GM18873 (cell line): Measurements from ENCODE around the gene TRIM54.
"Not testable (repeated sequence)": the region's sequence is repeated elsewhere in the genome, so short reads cannot be mapped to it uniquely, and the experiment has no call there.

Experiments
- ATAC-seq: cut with Tn5 transposase; IDR thresholded peaks from one replicate; pipeline ENCODE4 v1.9.1; 2021; ENCODE audit warnings: mild to moderate bottlenecking, moderate library complexity, moderate number of reproducible peaks; ENCODE audit not compliant: unreplicated experiment, low FRiP score

TRIM54 gene

DNA sequence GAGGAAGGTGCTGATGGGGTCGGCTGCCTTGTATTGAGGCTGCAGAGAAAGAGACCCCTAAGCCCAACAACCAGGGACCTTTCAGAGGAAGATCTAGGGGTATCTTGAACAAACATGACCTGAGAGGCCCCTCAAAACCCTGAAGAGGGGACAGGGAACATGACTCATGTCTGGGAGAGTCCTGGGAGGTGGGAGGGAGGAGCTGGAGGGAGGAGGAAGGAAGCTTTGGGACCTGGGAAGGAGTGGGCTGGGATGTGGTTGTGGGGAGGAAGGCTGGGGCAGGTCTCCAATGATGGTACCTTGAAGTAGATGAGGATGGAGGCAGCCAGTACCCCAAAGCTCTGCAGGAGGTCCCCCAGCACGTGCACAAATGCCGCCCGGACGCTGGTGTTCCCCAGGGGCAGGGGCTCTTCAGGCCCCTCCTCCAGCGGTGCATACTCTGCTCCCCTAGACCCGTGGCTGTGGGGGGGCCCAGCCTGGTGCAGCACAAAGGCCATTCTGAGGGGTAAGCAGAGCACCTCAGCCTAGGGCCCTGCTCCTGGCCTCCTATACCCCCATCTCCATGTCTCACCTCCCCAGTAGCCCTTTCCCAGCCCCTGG lies 25.3 kb upstream of the TRIM54 start:
- ATAC-seq: no peak

DNA sequence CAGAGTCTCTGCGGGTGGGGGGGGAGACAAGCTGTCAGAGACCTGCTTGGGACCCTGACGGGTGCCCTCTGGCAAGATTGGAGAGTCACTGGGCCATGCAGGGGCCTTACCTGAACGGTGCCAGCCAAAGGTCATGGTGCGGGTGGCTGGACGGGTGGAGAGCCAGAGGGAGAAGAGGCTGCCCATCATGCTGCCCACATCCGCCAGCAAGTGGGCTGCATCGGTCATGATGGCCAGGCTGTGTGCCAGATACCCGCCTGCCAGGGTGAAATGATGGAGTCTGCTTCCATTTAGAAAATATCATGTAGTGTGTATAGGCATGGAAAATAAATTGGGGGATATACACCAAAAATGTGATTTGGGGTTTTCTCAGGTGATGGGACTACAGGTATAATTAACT lies 24.2 kb upstream of the TRIM54 start:
- ATAC-seq: no peak

DNA sequence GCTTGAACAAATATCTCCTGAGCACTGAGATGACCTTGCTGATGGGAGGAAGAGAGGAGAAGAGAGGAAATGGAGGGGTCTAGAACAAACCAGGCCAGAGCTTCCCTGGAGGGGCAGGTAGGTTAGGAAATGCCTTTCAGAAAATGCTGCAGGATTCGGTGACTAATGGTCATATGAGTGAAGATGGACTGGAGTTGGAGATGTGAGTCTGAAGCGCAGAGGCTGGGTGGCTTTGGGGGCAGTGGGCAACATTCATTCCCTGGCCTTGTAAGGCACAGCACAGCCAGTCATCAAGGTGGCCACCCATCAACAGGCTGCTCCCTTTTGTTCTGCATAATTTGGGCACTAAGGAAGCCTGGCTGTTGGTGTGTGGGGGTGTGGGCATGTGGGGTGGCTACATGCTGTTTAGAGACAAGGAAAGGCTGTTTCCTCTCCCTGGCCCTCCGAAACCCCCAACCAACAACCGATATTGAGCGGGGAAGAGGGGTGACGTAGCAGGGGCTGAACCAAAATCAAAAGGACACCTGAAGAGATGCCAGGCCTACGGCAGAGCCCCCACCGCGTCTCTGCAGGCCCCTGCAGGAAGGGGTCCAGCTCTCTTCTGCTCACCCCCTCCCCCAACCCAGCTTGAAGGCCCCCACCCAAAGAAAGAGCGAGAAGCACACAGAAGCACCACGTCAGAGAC lies 20.8 kb upstream of the TRIM54 start:
- ATAC-seq: no peak

DNA sequence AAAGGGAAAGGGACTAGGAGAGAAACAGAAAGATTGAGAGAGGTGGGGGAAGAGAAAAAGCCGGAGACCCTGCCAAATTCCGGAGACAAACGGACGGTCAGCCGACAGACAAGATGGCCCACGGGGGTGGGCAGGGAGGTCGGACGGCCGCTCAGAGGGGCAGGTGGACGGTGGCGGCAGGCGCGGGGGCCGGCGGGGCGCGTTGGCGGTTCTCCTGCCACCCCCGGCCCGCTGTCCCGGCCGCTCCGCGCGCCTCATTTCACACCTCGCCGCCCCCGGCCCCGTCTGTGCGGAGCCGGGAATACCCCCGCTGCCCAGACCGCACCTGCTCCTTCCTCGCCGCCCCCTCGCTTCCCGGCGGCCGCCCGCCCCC lies 20.3 kb upstream of the TRIM54 start:
- ATAC-seq: no peak

DNA sequence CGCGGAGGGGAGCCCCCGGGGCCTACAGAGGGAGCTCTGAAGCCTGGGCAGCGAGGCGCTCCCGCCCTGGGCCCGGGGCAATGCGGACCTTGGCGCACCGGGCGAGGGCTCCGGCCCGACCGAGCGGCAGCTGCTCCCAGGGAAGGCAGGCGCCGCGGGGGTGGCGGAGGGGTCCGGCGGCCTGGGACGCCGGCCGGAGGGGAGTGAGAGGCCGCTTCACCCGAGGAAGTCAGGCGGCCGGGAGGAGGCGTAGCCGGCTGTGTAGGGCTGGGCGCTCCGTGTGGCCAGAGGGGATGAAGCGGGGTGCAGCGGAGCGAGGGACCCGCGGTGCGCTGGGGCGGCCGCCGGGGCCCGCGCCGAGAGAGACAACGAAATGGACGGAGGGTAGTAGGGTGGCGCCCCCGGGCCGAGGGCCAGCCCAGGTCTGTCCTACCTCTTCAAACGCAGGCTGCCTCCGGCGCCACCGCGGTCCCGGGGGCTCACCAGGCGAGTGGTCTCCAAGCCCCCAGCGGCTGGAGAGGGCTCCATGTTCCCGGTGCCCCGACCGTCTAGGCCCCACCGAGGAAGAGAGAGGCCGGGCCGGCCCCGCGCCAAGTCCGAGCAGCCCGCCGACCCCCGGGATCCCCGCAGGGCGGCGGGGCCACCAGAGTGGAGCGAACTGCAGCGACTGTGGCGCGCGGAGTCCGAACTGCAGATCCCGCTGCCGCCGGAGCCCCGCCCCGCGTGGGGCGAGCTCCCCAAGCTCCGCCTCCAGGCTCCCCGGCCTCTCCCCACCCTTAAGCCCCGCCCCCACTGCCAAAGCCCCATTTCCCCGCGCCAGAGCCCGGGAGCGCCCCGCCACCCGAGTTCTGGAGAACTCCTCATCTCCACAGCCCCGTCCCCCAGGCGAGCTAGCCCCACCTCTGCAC lies 19.6 kb upstream of the TRIM54 start, which contains the start of gene SLC30A3:
TSS of gene SLC30A3 (minus strand) at position 669 of the 908 bp plus-strand sequence. CDS start at position 528, 141 bp downstream.
- ATAC-seq: no peak

DNA sequence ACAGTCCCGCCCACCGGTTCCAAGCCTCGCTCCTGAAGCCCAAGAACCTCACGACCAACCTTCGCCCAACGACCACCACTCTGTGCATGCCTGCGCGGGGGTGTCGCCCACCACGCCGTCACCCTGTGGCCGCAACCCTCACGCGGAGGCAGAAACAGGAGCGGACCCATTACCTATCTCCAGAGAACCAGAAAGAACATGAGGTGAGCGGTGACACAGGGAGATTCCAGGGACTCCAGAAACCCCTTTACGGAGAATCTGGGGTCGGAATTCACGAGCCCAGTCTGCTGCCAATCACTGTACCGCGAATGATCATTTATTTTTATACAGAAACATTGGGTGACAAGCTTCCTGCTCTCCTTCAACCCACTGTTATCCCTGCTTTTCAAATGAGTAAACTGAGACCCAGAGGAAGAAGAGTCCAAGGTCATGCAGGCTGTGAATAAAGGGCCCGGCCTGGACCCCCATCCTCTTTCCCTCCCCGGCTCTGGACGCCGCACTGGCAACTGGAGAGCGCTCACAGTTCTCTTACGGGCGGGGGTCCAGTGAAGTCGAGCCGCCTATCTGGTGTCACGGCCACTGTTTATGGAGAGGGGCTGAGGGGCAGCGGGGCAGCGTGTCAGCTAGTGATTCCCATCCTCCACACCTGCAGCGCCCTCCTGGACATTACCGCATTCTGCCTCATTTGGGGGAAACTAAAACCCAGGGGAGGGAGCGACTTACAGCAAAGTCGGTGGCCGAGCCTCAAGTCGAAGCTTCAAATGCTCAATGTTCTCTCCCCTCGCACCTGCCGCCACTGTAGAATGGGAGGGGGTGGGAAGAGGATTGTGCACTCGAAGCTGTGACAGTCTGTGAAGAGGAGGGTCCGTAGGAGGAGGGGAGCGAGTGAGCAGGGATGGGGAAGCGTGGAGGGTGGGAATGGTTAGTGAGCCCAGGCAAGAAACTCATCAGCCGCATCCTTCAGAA lies 18.7 kb upstream of the TRIM54 start:
- no peak for ATAC-seq

DNA sequence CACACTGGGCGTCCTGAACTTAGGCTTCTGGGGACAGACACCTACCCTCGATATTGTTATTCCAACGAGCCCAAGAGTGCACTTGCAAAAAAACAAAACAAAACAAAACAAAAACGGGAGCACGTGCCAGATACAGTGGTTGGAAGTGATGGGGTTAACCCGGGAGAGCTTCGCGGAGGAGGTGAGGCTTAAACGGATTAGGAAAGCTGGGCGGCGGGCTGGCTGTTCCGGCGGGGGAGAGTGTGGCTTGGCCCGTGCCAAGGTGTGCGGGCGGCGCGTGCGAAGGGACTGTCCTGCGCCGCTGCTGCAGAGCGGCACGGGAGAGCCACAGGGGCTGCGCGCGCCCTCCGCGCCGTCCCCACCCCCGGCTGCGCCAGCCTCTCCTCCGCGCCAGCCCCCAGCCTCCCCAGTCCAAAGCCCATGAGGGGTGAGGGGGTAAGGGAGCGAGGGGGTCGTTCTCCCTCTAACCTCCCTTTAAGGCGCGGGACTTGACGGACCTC lies 17.9 kb upstream of the TRIM54 start:
- no peak for ATAC-seq

DNA sequence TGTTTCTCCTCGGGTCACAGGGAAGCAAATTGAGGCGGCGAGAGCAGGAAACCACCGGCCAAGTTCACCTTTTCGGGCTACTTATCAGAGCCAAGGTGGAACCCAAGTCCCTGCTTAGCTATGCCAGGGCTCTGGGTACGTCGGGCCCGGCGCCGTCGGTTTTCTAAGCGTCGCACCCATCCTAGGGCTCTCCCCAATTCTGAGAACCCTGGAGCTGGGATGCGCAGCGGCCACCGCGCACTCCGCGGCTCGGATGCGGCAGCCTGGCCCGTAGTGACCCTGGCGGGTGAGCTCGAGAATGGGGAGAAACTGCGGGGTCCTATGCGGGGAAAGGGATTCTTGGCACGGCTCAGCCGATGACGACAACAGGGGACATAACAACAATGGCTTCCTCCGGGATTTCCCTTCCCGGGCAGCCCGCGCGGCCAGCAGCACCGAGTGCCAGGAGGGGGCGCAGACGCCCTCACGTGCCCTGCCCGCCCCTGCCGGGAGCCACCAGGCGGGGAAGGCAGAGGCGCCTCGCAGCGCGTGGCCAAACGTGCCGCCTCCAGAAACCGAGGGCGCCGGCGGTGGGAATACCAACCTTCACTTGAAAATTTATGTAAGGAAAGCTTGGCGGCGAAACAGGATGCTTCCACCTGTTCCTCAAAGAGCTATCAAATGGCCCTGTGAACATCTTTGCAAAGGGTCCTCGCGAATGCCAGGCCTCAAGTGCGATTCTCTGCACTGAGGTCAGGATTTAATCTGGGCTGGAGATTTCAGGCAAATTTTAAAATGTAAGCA lies 17.3 kb upstream of the TRIM54 start:
- ATAC-seq: no peak

DNA sequence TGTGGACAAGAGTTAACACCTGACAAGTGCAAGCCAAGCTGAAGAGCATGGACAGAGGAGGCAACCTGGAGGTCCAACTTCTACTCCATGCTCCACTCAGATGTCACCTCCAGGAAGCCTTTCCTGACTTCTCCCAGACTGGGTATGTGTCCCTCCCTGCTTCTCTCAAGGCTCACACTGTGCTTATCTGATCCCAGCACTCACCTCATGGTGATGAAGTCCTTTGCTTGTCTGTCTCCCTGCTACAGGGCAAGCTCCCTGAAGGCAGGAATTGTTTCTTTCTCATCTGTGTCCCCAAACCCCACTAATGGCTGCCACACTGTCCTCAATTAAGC lies 16.7 kb upstream of the TRIM54 start:
- no peak for ATAC-seq

DNA sequence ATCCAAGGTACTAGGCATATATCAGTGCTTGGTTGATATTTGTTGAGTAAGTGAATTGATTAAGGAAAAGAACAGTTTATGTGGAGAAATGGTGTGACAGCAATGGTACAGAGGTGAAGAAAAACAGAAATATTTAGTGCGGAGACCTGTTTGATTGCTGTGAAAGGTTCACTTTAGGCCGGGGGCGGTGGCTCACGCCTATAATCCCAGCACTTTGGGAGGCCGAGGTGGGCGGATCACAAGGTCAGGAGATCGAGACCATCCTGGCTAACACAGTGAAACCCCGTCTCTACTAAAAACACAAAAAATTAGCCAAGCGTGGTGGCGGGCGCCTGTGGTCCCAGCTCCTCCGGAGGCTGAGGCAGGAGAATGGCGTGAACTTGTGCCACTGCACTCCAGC lies 13.9 kb upstream of the TRIM54 start:
- ATAC-seq: not testable (repeated sequence)

DNA sequence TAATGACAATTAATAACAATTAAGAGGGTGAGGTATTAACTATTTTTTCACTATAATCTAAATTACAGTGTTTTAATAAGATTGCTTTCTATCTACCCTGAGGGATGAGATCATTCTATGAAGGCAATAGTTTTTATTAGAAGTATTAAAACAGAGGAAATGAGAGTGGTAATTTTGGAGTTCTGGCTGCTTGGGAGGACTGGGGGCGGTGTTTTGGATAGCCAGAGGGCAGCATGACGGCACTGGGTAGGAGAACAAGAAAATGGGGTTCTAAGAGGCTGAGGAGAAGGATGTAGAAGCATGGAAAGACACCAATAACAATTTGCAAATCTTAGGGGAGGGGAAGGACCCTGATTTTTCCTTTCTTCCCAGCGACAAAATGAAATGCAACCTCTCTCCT lies 12.1 kb upstream of the TRIM54 start:
- no peak for ATAC-seq

DNA sequence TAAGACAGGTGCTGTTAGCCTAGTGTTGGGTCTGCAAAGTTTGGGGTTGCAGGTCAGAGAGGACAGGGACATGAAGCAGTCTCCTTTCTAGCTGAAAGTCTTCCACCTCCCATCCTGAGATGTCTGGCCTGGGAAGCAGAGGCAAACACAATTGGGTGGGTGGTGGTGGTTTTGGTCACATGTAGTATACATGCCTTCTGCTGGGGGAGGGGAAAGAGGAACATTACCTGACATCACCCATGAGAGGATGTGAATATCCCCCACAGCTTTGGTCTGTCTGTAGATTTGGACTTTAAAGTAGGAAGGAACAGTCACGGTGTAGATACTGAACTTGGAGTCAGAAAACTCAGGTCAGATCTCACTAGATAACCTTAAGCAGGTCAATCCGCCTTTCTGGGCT lies 11.6 kb upstream of the TRIM54 start:
- no peak for ATAC-seq

DNA sequence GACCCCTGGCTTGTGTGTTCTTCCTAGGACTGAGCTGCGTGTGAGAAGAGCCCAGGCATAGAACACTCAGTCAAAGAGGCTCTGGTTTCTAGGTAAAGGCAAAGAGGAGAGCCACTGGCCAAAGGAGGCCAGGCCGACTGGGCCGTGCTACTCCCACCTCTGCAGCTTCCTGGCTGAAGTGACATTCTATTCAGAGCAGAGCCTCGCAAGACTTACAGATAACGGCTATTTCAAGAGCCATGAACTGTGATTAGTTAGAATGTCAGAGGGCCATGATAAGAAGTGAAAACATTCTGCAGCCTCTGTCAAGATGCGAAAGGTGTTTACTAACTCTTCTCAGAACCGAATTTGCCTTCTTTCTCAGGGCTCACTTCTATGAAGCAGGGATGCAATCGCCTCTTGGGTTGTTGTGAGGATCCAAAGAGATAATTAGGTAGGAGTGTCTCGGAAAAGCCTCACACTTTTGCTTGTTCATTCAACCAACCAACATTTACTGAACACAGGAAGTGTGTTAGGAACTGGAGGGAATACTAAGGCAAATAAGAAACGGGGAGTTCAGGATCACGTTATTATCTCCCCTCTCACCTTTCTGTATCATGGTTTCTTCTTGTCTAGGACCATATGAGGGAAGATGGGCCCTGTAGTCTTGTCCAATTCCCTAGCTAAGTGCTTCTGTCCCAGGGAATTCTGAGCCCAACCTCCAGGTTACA lies 10.4 kb upstream of the TRIM54 start:
- no peak for ATAC-seq

DNA sequence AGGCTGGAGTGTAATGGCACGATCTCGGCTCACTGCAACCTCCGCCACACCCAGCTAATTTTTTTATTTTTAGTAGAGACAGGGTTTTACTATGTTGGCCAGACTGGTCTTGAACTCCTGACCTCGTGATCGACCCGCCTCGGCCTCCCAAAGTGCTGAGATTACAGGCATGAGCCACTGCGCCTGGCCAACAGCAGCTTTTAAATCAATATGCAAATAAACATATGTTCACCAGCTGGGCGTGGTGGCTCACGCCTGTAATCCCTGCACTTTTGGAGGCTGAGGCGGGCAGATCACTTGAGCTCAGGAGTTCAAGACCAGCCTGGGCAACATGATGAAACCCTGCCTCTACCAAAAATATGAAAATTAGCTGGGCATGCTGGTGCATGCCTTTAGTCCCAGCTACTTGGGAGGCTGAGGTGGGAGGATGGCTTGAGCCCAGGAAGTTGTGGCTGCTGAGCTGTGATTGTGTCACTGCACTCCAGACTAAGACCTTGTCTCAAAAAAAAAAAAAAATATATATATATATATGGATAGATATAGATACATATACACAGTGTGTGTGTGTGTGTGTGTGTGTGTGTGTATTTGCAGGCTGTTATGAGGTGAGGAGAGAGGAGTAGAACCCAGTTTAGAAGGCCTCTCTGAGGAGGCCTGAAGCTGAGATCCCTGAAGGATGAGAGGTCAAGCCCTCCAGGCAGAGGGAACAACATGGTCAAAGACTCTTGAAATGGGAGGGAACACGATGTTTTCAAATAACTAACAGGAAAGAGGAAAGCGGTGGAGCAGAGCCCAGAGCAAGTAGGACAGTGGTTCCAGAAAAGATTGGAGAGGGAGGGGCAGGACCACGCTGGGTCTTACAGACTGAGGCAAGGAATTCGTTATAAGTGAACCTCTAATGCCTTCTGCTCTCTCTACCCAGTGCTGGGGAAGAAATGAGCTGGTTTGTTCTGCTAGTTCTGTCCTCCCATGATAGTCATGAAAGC lies 9.4 kb upstream of the TRIM54 start:
- not testable (repeated sequence) for ATAC-seq

DNA sequence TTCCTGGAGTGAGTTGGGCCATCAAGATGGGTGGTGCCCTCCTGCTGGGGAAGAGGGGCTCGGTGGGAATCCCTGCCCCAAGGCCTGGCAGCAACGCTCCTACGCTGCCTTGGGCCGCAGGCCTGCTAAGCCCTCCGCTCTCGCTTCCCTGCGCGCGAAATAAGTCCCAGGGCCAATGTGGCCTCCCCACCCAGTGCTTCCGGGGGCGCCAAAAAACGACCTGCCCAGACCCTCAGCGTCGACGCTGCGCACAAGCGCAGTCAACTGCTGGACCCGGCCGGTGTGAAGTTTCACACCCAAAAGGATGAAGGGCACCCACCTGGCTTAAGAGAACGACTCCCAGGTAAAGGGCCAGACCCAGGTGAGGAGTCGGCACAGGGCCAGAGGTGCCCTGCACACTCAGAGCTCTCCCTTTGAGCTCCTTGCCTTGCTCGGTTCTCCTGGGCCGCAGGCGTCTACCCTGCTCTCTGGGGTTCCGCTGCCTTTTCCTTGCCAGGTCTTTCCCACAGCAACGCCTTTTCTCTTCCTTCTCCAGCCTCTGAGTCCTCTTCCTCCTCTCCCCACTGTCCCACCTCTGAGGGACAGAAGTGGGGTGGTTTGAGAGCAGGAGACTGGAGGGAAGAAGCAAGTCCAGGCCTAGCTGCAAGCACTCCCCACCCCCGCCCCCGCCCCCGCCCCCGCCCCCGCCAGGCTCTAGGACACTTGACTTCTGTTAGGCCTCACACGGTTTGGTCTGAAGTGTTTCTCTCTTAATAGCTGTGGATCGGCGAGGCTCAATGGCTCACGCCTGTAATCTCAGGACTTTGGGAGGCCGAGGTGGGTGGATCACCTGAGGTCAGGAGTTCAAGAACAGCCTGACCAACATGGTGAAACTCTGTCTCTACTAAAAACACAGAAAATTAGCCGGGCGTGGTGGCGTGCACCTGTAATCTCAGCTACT lies 6.7 kb upstream of the TRIM54 start, which contains the start of gene DNAJC5G:
TSS of gene DNAJC5G (plus strand) at position 223 of the 940 bp plus-strand sequence. CDS start 1,296 bp downstream, outside the sequence.
- no peak for ATAC-seq

DNA sequence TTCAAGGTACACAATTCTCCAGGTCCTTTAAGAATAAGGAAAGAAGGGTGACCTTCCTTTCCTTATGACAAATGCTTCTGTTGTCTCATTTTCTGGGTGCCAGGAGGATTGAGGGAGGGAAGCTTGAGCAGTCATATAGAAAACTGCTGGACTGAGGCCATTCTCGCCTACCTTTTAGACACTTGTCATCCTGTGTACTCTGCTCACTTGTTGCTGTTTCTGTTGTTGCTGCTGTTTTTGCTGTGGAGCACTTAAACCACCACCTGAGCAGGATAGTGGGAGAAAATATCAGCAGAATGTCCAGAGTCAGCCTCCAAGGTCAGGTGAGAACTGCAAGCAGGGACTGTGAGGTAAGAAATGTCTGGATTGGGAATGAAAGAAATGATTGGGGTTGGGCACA lies 4.2 kb upstream of the TRIM54 start:
- ATAC-seq: no peak
